OCI-LY7 (cell line): ENCODE results near the gene TMX4.

Experiments
- EZH2phosphoT487 ChIP-seq: fragments of 200-600 bp; sonication (generic); IDR thresholded peaks from 2 replicates; pipeline ENCODE4 v1.6.1; 2018; ENCODE audit warnings: low read depth, borderline replicate concordance, mild to moderate bottlenecking, mixed run types, antibody characterized with exemption, low read length, moderate library complexity, mixed read lengths
- TF ChIP-seq, protein P1 (sequence below): fragments of 200-600 bp; sonication (generic); conservative IDR thresholded peaks from 2 replicates; pipeline ENCODE4 v1.5.1; 2014; ENCODE audit warnings: mild to moderate bottlenecking, antibody characterized with exemption, low read length, moderate library complexity, mixed read lengths

DNA sequence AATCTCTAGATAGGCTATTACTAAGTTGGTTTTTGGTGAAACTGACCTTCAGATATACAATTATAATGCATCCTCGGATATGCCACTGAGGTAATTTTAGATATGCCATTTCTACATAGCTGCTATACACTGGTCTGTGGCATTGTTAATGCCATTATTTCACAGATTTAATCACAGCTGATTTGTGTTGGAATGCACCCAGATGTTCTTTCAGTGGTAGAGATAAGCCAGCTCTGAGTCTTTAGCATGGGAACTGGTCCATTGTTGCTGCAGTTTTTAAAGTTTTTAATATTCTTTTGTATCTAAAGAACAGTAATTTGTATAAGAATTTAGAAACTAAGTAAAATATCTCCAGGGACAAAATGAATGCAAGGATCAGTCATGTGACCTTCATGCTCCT is 6.8 kb downstream of the TMX4 start:
- TF ChIP-seq, protein P1, sequence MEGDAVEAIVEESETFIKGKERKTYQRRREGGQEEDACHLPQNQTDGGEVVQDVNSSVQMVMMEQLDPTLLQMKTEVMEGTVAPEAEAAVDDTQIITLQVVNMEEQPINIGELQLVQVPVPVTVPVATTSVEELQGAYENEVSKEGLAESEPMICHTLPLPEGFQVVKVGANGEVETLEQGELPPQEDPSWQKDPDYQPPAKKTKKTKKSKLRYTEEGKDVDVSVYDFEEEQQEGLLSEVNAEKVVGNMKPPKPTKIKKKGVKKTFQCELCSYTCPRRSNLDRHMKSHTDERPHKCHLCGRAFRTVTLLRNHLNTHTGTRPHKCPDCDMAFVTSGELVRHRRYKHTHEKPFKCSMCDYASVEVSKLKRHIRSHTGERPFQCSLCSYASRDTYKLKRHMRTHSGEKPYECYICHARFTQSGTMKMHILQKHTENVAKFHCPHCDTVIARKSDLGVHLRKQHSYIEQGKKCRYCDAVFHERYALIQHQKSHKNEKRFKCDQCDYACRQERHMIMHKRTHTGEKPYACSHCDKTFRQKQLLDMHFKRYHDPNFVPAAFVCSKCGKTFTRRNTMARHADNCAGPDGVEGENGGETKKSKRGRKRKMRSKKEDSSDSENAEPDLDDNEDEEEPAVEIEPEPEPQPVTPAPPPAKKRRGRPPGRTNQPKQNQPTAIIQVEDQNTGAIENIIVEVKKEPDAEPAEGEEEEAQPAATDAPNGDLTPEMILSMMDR, result no peak
- no peak for TF ChIP-seq EZH2phosphoT487
